ENCODE measurements around the gene SHCBP1L. TPM values are rescaled to one million over a fixed set of nuclear protein-coding genes. Genes with fewer than 3 reads are reported as not detected.

SHCBP1L gene
- total RNA-seq, 1 experiment from 2014 or later = not detected

DNA sequence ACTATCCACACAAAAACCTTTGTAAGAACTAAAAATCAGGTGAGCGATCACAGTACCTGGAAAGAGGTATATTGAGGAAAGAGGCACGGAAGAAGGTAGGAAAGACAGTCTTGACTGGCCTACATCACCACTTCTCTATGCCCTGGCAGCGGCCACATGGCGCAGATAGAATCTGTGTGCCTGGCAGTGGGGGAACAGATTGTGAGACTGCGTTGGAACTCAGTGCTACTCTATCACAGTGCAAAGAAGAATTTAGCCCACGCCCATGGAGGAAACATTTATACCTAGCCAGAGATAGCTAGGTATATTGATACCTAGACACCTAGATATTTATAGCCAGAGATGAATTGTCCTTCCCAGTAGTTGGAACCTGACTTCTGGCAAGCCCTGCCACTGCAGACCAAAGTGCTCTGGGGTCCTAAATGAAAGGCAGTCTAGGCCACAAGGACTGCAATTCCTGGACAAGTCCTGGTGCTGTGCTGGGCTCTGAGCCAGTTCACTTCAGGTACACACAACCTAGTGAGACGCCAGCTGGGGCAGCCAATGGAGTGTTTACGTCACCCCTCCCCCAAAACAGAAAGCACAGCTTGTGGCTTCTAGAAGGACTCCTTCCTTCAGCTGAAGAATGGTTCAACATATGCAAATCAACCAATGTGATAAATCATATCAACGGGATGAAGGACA is 61.9 kb downstream of the SHCBP1L start:
- DNase-seq (ENCODE audit: low read depth) = peak; percentile 3

DNA sequence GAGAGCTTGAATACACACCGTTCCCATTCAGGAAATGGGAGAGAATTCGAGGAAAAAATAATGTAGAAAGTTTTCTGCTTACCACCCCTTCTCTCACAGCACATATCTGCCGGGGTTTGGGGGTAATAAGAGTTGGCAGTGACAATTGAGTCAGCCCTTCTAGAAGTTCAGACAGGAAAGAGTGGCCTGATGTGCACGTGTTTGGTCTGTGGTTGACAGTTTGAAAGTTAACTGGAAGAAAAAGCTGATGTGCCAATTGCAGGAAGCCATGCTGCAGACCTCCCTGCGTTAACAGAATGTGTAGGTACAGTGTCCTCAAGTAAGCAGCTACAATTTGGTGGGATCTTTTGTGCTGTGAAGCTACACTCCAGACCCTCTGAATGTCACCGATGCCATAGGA is 63.0 kb downstream of the SHCBP1L start:
- DNase-seq (ENCODE audit: low read depth) = no peak

DNA sequence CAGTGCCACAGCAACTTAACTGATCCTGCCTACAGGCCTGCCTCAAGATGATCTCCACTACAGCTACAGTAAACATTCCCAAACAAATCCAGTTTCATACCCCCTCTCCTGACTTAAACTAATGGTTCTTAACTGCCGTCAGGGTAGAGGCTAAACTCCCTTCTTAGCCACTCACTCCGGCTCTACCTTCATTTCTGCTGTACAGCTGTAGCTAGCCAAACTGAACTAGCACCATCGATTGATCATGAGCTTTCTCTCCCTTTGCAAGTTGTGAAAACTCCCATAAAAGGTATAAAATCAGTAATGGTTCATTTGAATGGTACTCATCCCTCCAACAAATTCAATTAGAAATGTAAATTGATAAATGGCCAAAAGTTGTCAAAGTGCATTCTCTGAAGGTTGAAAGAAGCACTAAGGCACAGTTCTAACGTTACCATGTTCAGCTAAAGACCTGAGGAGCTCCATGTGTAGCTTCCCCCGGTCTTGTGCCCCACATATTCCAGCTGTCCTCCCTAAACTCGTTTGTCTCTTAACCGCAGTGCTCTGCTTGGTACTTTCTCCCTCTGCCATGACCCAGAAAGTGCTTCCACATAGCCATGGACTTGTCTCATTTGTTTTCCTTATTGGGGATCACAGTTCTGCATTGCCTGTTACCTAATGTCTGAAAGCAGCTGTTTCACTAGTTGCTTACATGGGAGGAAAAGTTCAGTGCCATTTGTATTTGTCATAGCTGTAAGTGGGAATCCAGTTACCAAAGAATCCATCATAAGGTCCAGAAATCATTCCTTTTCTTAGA is 64.0 kb downstream of the SHCBP1L start:
- DNase-seq (ENCODE audit: low read depth) = no peak

DNA sequence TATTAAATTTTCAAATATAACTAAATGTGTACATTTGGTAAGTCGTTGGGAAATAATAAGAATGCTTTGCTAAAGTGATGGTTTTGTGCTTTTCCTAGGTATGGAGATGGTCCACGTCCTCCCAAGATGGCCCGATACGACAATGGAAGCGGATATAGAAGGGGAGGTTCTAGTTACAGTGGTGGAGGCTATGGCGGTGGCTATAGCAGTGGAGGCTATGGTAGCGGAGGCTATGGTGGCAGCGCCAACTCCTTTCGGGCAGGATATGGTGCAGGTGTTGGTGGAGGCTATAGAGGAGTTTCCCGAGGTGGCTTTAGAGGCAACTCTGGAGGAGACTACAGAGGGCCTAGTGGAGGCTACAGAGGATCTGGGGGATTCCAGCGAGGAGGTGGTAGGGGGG is 66.0 kb downstream of the SHCBP1L start:
- no peak for DNase-seq (ENCODE audit: low read depth)

DNA sequence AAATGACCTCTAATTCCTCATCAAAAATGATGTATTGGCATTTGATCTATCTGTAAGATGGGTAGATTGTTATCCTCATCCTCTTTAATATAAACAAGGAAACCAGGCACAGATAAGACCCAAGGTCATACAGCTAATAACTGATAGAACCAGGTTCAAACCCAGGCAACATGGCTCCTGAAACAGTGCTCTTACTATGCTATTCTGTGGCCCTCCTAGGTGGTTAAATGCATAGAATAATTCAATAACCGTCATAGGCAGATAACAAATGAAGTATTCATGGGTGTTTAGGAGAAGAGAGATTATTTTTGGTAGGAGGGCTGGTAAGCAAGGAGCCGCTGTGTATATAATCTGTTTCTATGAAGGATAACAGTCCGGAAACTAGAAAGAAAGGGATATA is 67.4 kb downstream of the SHCBP1L start:
- no peak for DNase-seq (ENCODE audit: low read depth)

DNA sequence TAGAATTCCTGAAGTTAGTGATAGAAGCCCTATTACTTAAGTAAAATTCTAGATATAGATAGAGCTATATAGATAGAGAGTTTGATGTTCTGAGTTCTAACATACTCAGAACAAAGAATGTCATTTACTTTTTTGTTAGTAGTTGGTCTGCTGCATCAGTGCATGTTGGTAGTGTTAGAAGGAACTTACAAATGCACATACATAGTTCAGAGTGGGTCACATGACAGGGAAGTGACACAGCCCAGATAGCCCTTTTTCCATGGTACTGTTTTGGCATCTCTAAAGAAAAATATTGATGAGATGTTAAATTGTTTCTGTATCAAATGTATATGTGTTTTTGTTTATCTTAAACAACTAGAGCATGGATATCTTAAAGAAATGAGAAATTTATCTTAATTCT is 68.1 kb downstream of the SHCBP1L start:
- DNase-seq (ENCODE audit: low read depth) = no peak

DNA sequence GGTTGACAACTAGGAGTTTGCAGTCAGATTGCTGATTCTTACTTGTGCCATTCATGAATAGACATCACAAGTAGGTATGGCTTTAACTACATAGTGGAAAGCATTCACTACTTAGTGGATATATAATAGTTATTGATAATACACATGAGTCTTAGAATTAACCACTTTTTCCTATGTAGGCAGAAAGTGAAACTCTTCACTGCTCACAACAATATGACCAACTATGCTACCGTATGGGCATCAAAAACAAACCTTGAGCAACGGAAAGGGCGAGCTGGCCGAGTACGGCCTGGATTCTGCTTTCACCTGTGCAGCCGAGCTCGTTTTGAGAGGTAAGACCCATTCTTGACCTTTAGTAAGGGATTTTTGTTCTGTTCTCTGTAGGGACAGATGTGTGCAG is 75.1 kb downstream of the SHCBP1L start:
- no peak for DNase-seq (ENCODE audit: low read depth)

DNA sequence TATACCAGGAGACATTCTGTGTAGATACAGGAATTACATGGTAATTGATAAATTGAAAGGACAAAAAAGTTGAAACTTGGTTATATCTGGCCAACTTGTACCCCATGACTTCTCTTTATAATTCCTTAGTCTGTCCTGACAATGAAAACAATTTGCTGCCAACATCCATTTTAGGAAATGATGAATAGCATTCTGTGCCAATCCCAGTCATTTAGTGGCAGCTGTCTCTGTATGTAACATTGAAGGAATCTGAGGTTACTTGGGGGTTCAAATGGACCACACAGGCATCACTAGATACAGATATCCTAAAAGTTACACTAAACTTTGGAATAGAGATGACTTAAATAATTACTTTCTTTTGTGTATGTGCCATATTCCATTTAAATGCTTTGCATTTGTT is 75.6 kb downstream of the SHCBP1L start:
- no peak for DNase-seq (ENCODE audit: low read depth)

DNA sequence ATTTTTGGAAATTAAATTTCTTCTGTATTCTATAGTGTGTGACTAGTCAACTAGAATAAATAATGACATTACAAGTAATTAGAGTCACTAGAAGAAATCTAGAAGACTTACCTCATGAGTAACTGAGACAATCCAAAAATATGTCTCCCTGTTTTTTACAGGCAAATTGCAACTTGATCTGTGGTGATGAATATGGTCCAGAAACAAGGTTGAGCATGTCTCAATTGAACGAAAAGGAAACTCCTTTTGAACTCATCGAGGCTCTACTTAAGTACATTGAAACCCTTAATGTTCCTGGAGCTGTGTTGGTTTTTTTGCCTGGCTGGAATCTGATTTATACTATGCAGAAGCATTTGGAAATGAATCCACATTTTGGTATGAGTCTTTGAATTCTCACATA is 77.1 kb downstream of the SHCBP1L start:
- no peak for DNase-seq (ENCODE audit: low read depth)

DNA sequence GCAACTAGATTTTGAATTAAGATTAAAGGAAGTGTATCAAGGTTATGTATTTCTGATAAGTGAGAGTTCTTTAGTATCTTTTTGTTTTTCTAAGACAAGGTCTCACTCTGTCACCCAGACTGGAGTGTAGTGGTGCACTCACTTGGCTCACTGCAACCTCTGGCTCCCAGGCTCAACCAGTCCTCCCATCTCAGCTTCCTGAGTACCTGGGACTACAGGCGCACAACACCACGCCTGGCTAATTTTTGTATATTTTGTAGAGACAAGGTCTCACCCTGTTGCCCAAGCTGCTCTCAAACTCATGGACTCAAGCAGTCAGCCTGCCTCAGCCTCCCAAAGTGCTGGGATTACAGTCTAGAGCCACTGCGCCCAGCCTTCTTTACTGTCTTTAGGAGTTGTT is 80.1 kb downstream of the SHCBP1L start:
- DNase-seq (ENCODE audit: low read depth) = no peak

DNA sequence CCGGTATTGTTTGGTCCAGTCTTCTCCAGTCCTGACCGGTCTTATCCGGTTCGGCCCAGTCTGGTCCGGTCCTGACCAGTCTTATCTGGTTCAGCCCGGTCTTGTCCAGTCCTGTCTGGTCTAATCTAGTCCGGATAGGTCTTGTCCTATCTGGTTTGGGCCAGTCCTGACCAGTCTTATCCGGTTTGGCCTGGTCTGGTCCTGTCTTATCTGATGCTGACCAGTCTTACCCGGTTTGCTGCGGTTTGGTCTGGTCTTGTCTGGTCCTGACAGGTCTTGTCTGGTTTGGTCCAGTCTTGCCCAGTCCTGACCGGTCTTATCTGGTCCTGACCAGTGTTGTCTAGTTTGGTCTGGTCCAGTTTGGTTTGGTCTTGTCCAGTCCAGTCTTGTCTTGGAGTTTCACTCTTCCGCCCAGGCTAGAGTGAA is 83.7 kb downstream of the SHCBP1L start:
- no peak for DNase-seq (ENCODE audit: low read depth)

DNA sequence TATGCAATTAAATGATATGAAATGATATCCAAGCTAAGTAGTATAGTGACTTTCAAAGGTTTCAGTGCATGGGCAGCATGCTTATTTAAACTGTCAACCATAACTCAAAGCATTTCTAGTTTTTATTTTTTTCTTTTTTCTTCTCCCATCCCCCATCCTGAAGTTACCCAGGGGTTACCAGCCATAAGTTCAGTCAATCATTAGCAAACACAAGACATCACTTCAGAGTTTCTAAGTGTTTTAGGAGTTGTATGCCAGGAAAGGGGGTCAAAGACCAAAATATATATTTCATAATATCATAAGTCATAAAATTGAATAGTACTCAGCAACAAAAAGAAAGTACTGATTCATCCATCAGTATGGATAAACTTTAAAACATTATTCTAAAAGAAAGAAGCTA is 85.1 kb downstream of the SHCBP1L start:
- DNase-seq (ENCODE audit: low read depth) = no peak

DNA sequence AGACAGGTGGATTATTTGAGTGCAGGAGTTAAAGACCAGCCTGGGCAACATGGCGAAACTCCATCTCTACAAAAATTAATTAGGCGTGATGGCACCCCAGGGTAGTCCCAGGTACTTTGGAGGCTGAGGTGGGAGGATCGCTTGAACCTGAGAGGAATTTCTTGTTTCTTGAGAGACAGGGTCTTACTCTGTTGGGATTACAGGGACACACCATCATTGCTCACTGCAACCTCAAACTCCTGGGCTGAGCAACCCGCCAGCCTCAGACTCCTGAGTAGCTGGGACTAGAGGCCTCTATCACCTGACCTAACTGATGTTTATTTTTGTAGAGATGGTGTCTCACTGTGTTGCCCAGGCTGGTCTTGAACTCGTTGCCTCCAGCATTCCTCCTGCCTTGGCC is 89.0 kb downstream of the SHCBP1L start:
- DNase-seq (ENCODE audit: low read depth) = no peak

DNA sequence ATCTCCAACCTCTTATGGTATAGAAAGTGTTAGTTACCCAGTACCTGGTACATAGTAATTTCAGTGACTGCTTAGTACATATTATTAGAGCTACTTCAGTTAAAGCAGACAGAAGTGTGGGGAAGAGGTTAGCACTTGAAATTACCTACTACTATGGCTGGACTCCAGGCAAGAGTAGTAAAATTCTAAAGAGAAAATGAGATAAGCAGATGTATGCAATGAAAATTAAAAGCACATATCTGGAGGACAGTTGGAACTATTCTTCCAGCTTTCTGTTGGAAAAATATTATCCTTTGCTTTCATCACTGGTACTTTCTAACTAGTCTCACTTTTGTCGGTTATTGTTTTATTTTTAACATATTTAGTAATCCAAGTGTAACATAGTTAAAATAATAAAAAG is 90.1 kb downstream of the SHCBP1L start:
- DNase-seq (ENCODE audit: low read depth) = no peak

DNA sequence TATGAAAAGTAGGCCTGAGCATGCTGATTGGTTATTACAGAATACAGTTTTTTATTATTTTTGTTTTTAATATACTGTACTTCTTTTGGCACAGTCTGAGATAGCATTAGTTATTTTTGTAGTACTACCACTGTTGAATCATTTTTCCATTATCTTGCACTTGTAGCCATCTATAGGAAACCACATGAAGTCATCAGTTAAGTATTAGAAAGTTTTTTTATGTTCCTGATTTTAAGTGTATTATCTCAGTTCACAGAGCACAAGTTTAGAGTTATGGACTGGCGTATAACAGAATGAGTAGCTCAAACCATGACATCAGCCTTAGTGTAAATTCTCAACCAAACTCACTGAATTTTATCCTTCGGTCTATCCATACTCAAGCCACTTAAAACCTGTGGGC is 91.0 kb downstream of the SHCBP1L start:
- DNase-seq (ENCODE audit: low read depth) = no peak

DNA sequence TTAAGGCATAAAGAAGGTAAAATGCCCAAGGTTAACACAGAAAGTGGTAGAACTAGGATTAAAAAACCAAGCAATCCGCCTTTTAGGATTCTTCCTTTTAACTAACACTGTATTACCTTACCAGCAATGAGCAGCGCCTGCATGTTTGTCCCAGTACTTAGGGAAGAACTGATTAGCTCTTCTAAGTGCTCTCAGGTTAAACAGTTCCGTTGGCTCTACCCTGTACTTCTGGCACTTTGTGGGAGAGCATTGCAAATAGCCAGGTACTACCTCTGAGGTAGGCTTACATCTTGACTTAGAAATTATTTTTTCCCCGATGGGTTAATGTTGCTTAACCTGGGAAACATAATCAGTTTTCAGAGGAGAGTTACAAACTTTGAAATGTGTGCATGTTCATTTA is 92.3 kb downstream of the SHCBP1L start:
- no peak for DNase-seq (ENCODE audit: low read depth)

DNA sequence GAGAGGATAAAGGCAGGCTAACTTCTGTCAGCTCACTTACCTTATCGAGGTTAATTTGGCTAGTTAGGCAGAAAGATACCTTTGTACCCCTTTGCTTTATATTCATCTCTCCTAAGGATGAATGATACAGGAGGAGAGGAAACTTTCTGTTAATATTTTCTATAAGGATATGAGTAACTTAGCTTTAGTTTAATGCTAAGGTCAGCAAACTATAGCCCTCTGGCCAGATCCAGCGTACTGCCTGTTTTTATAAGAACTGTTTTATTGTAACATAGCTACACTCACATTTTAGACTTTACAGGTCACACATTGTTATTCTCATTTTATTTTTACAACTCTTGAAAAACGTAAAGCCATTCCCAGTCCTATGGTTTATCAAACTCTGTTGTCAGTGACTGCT is 95.8 kb downstream of the SHCBP1L start:
- DNase-seq (ENCODE audit: low read depth) = no peak

DNA sequence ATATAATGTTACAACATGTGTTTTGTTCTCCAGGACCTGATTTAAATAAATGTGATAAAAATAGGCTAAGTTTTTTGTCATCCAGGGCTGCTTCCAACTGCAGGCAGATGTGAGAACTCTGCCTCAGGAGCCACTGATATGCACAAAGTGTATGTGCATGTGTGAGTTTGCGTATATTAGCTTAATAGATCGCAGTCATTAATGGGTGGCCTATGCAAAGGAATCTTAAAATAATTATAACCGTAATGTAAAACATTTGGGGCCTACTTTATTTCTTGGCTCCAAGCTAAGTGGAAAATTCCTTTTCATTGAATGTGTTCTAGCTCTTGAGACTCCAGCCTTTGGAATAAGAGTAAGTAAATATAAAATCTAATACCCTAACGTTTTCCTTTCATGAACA is 97.1 kb downstream of the SHCBP1L start:
- DNase-seq (ENCODE audit: low read depth) = no peak

DNA sequence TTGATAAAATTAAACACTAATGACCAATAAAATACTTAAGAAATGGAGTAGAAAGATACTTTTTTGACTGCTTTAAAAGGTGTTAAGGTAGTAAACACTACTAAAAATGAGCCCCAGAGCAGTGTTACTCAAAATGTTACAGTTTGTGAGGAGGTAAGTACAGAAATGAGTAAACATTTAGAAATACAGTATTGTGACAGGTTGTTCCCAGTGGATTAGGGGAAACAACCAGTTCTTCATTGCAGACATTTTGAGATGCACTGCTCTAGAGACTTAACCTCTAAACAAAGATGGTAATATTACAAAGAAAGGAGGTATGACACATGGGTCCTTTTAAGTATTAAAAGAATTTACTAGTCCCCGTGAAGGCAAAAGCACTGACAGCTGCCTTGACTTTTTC is 101.1 kb downstream of the SHCBP1L start:
- DNase-seq (ENCODE audit: low read depth) = no peak

DNA sequence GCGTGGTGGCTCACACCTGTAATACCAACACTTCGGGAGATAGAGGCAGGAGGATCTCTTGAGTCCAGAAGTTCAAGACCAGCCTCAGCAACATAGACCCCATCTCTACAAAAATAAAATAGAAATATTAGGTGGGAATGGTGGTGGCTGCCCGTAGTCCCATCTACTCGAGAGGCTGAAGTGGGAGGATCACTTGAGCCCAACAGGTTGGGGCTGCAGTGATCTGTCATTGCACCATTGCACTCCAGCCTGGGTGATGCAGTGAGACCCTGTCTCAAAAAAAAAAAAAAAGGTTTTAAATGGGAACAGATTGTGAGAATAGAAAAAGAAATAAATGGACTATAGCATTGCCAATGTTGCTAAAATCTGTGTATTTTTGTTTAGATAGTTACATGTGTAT is 102.6 kb downstream of the SHCBP1L start:
- no peak for DNase-seq (ENCODE audit: low read depth)

Measured in RPMI7951 (cell line).